Measurements from ENCODE around the gene SHKBP1. TPM values are rescaled to one million over a fixed set of nuclear protein-coding genes. Genes with fewer than 3 reads are reported as not detected.
"Not testable (repeated sequence)": the region's sequence is repeated elsewhere in the genome, so short reads cannot be mapped to it uniquely, and the experiment has no call there.

Gene SHKBP1
- total and polyA plus RNA-seq, 3 experiments from 2014 or later: 103 to 159 (median 104) TPM

GRCh38 chr19:40622773-40623075, 46.1 kb downstream of the SHKBP1 start:
- no peaks in the 10 kb centered on the region for H3K4me1 ChIP-seq (ENCODE audit: insufficient read depth, low read length)
- Mint-ChIP-seq H3K36me3 (peaks cover 6 to 66% (median 26%) of the 10 kb centered on the region in 3 donors), H3K27me3 (no peaks in the 10 kb centered on the region), H3K9me3 (no peaks in the 10 kb centered on the region), H3K27ac (no peak overlapping the region), H3K4me1 (no peaks in the 10 kb centered on the region), H3K4me3 (no peak overlapping the region)
- H3K36me3 ChIP-seq (ENCODE audit: insufficient read depth, low read length): peaks cover 9% of the 10 kb centered on the region
- H3K9me3 ChIP-seq (ENCODE audit: low read length): no peaks in the 10 kb centered on the region
- no peak overlapping the region for H3K27ac ChIP-seq (ENCODE audit: low read depth, low read length)
- CTCF ChIA-PET: interaction anchor here (1.0 to 1.5 kb wide), 2 partner anchors 12 to 19 kb away, joined by 4 to 6 read pairs; no protein-coding TSS in a partner anchor
- peak in 1 of 5 donors; percentile 33 for DNase-seq
- H3K27me3 ChIP-seq (ENCODE audit: insufficient read depth, low read length, poor library complexity, severe bottlenecking): no peaks in the 10 kb centered on the region
- POLR2A ChIA-PET: no interaction called here
- no peak overlapping the region for H3K4me3 ChIP-seq (ENCODE audit: low read length)

- H3K4me1 Mint-ChIP-seq: no peaks in the 10 kb centered on the region
- H3K9me3 Mint-ChIP-seq: no peaks in the 10 kb centered on the region
- no peaks in the 10 kb centered on the region for H3K4me1 ChIP-seq (ENCODE audit: insufficient read depth, low read length)
- peaks cover 6 to 63% (median 26%) of the 10 kb centered on the region in 3 donors for H3K36me3 Mint-ChIP-seq
- H3K27me3 Mint-ChIP-seq: no peaks in the 10 kb centered on the region
- peaks cover 9% of the 10 kb centered on the region for H3K36me3 ChIP-seq (ENCODE audit: insufficient read depth, low read length)
- no peak overlapping the region for H3K27ac ChIP-seq (ENCODE audit: low read depth, low read length)
- CTCF ChIA-PET: interaction anchor here (1.0 to 2.6 kb wide), 3 partner anchors 10 to 20 kb away, joined by 4 to 13 read pairs (median 6); no protein-coding TSS in a partner anchor
- H3K4me3 Mint-ChIP-seq: no peak overlapping the region
- DNase-seq: peak in 1 of 5 donors; percentile 45
- no peaks in the 10 kb centered on the region for H3K9me3 ChIP-seq (ENCODE audit: low read length)
- no peaks in the 10 kb centered on the region for H3K27me3 ChIP-seq (ENCODE audit: insufficient read depth, low read length, poor library complexity, severe bottlenecking)
- H3K27ac Mint-ChIP-seq: peak overlapping the region in 1 of 8 donors; percentile 68
- no peak overlapping the region for H3K4me3 ChIP-seq (ENCODE audit: low read length)
- POLR2A ChIA-PET: no interaction called here
These were observed 47.0 kb downstream of the SHKBP1 start for GRCh38 chr19:40623403-40624251.

GRCh38 chr19:40624369-40625153, 47.9 kb downstream of the SHKBP1 start:
- Mint-ChIP-seq H3K36me3 (peaks cover 3 to 57% (median 22%) of the 10 kb centered on the region in 3 donors), H3K27ac (peak overlapping the region in 3 of 8 donors; percentile 14 to 68 (median 35))
- DNase-seq; H3K9me3 Mint-ChIP-seq; H3K27ac ChIP-seq (ENCODE audit: low read depth, low read length); H3K4me1 Mint-ChIP-seq; H3K4me3 Mint-ChIP-seq; H3K27me3 Mint-ChIP-seq; H3K4me3 ChIP-seq (ENCODE audit: low read length); H3K27me3 ChIP-seq (ENCODE audit: insufficient read depth, low read length, poor library complexity, severe bottlenecking); H3K9me3 ChIP-seq (ENCODE audit: low read length); POLR2A ChIA-PET; H3K4me1 ChIP-seq (ENCODE audit: insufficient read depth, low read length); H3K36me3 ChIP-seq (ENCODE audit: insufficient read depth, low read length): not testable (repeated sequence)
- CTCF ChIA-PET: interaction anchor here (2.6 kb wide), 1 partner anchor 10 kb away, joined by 13 read pairs; no protein-coding TSS in a partner anchor

- no peaks in the 10 kb centered on the region for H3K9me3 ChIP-seq (ENCODE audit: low read length)
- H3K27me3 ChIP-seq (ENCODE audit: insufficient read depth, low read length, poor library complexity, severe bottlenecking): no peaks in the 10 kb centered on the region
- Mint-ChIP-seq H3K9me3 (no peaks in the 10 kb centered on the region), H3K27me3 (no peaks in the 10 kb centered on the region), H3K27ac (peak overlapping the region in 5 of 8 donors; percentile 13 to 84 (median 76)), H3K4me1 (no peaks in the 10 kb centered on the region), H3K4me3 (no peak overlapping the region), H3K36me3 (peaks cover 5 to 58% (median 21%) of the 10 kb centered on the region in 3 donors)
- H3K4me3 ChIP-seq (ENCODE audit: low read length): no peak overlapping the region
- POLR2A ChIA-PET: interaction anchor here (0.6 kb wide), 1 partner anchor 19 kb away, joined by 3 read pairs; no protein-coding TSS in a partner anchor
- H3K36me3 ChIP-seq (ENCODE audit: insufficient read depth, low read length): peaks cover 3% of the 10 kb centered on the region
- no peaks in the 10 kb centered on the region for H3K4me1 ChIP-seq (ENCODE audit: insufficient read depth, low read length)
- no peak overlapping the region for H3K27ac ChIP-seq (ENCODE audit: low read depth, low read length)
- peak in 1 of 5 donors; percentile 27 for DNase-seq
- CTCF ChIA-PET: interaction anchor here (2.6 kb wide), 1 partner anchor 9 kb away, joined by 13 read pairs; no protein-coding TSS in a partner anchor
These were observed 48.9 kb downstream of the SHKBP1 start for GRCh38 chr19:40625406-40626120.

GRCh38 chr19:40626918-40627317, 50.2 kb downstream of the SHKBP1 start:
- ChIA-PET CTCF (no interaction called here), POLR2A (no interaction called here)
- H3K4me3 Mint-ChIP-seq: no peak overlapping the region
- no peaks in the 10 kb centered on the region for H3K4me1 Mint-ChIP-seq
- Histone ChIP-seq H3K4me1 (ENCODE audit: insufficient read depth, low read length) (no peaks in the 10 kb centered on the region), H3K36me3 (ENCODE audit: insufficient read depth, low read length) (no peaks in the 10 kb centered on the region), H3K27me3 (ENCODE audit: insufficient read depth, low read length, poor library complexity, severe bottlenecking) (no peaks in the 10 kb centered on the region), H3K27ac (ENCODE audit: low read depth, low read length) (no peak overlapping the region), H3K4me3 (ENCODE audit: low read length) (no peak overlapping the region), H3K9me3 (ENCODE audit: low read length) (no peaks in the 10 kb centered on the region)
- no peaks in the 10 kb centered on the region for H3K27me3 Mint-ChIP-seq
- H3K9me3 Mint-ChIP-seq: no peaks in the 10 kb centered on the region
- peak in 1 of 5 donors; percentile 33 for DNase-seq
- no peak overlapping the region for H3K27ac Mint-ChIP-seq
- H3K36me3 Mint-ChIP-seq: peaks cover 5 to 50% (median 16%) of the 10 kb centered on the region in 3 donors

- H3K4me3 ChIP-seq (ENCODE audit: low read length): no peak overlapping the region
- H3K9me3 Mint-ChIP-seq: no peaks in the 10 kb centered on the region
- peak in 1 of 5 donors; percentile 42 for DNase-seq
- no peaks in the 10 kb centered on the region for H3K36me3 ChIP-seq (ENCODE audit: insufficient read depth, low read length)
- no peak overlapping the region for H3K27ac ChIP-seq (ENCODE audit: low read depth, low read length)
- H3K36me3 Mint-ChIP-seq: peaks cover 5 to 45% (median 16%) of the 10 kb centered on the region in 3 donors
- no peaks in the 10 kb centered on the region for H3K4me1 ChIP-seq (ENCODE audit: insufficient read depth, low read length)
- no peak overlapping the region for H3K4me3 Mint-ChIP-seq
- no peaks in the 10 kb centered on the region for H3K9me3 ChIP-seq (ENCODE audit: low read length)
- no peaks in the 10 kb centered on the region for H3K4me1 Mint-ChIP-seq
- H3K27me3 ChIP-seq (ENCODE audit: insufficient read depth, low read length, poor library complexity, severe bottlenecking): no peaks in the 10 kb centered on the region
- no peaks in the 10 kb centered on the region for H3K27me3 Mint-ChIP-seq
- POLR2A ChIA-PET: no interaction called here
- peak overlapping the region in 2 of 8 donors; percentile 42 to 94 for H3K27ac Mint-ChIP-seq
- CTCF ChIA-PET: no interaction called here
These were observed 51.0 kb downstream of the SHKBP1 start for GRCh38 chr19:40627486-40628279.

- Histone ChIP-seq H3K4me3 (ENCODE audit: low read length) (no peak overlapping the region), H3K36me3 (ENCODE audit: insufficient read depth, low read length) (no peaks in the 10 kb centered on the region), H3K4me1 (ENCODE audit: insufficient read depth, low read length) (no peaks in the 10 kb centered on the region), H3K27me3 (ENCODE audit: insufficient read depth, low read length, poor library complexity, severe bottlenecking) (no peaks in the 10 kb centered on the region), H3K9me3 (ENCODE audit: low read length) (no peaks in the 10 kb centered on the region), H3K27ac (ENCODE audit: low read depth, low read length) (no peak overlapping the region)
- DNase-seq: peak in 1 of 5 donors; percentile 45
- POLR2A ChIA-PET: no interaction called here
- Mint-ChIP-seq H3K4me3 (no peak overlapping the region), H3K27ac (no peak overlapping the region), H3K4me1 (peaks cover 0 to 5% (median 2%) of the 10 kb centered on the region in 3 donors), H3K27me3 (no peaks in the 10 kb centered on the region), H3K9me3 (no peaks in the 10 kb centered on the region), H3K36me3 (peaks cover 5 to 32% (median 16%) of the 10 kb centered on the region in 3 donors)
- CTCF ChIA-PET: no interaction called here
These were observed 52.7 kb downstream of the SHKBP1 start for GRCh38 chr19:40629346-40629745.
